Sigmoid colon (tissue), 7 donors: ENCODE results near the gene DCDC1. TPM values are rescaled to one million over a fixed set of nuclear protein-coding genes. Genes with fewer than 3 reads are reported as not detected.

Source experiments
- DNase-seq: peaks from one replicate; pipeline ENCODE4 v3.0.0-alpha.2; 2019
- H3K27ac ChIP-seq, 4 donors: fragments of 200-600 bp; sonication (generic); one replicate each; pipeline ENCODE4 v1.5.1; 2016 to 2019; ENCODE audit warnings: mild to moderate bottlenecking in 1 of 4
- H3K27me3 ChIP-seq, 3 donors: fragments of 200-600 bp; sonication (generic); one replicate each; pipeline ENCODE4 v1.5.1; 2019; ENCODE audit warnings: mild to moderate bottlenecking in 1 of 3
- H3K36me3 ChIP-seq, 4 donors: fragments of 200-600 bp; sonication (generic); one replicate each; pipeline ENCODE4 v1.5.1; 2016 to 2019
- H3K4me1 ChIP-seq, 4 donors: fragments of 200-600 bp; sonication (generic); one replicate each; pipeline ENCODE4 v1.5.1; 2017 to 2019
- H3K4me3 ChIP-seq, 4 donors: fragments of 200-600 bp; sonication (generic); one replicate each; pipeline ENCODE4 v1.5.1; 2017 to 2019; ENCODE audit warnings: mild to moderate bottlenecking in 2 of 4, moderate library complexity in 1 of 4
- H3K9me3 ChIP-seq, 4 donors: fragments of 200-600 bp in 3 of 4; sonication (generic) in 3 of 4; one replicate each; pipeline versions ENCODE4 v1.5.1 to v1.6.1; 2013 to 2019
- CTCF ChIP-seq, 4 experiments: fragments of 450-650 bp in 3 of 4; fragments of 200-600 bp in 1 of 4; IDR thresholded peaks; one replicate each; pipeline ENCODE4 v1.5.1; 2016 to 2019; ENCODE audit warnings: antibody characterized with exemption in 4 of 4, mild to moderate bottlenecking in 3 of 4, moderate library complexity in 2 of 4
- EP300 ChIP-seq, 4 donors: sonication (generic); formaldehyde crosslinking; IDR thresholded peaks; one replicate each; pipeline ENCODE4 v1.6.1; 2017; ENCODE audit warnings: antibody characterized with exemption in 4 of 4
- POLR2A ChIP-seq, 2 donors: fragments of 450-650 bp; IDR thresholded peaks; one replicate each; pipeline ENCODE4 v1.6.1; 2016; ENCODE audit warnings: antibody characterized with exemption in 2 of 2, mild to moderate bottlenecking in 2 of 2, moderate library complexity in 2 of 2
- POLR2AphosphoS5 ChIP-seq, 4 donors: sonication (generic); formaldehyde crosslinking; IDR thresholded peaks; one replicate each; pipeline ENCODE4 v1.6.1; 2017; ENCODE audit warnings: antibody characterized with exemption in 4 of 4
- WGBS, 2 donors: extraction: QIAGEN DNeasy Blood & Tissue Kit; methylation state at CpG; one replicate each; pipeline ENCODE4 v1.1.7; 2013; 5-methylcytosine and 5-hydroxymethylcytosine counted together
- intact Hi-C: fragments of 100-400 bp; cut with DNase I; formaldehyde crosslinking; loops from one replicate; pipeline ENCODE4 v1.15.1; 2023
- polyA plus RNA-seq, 3 donors: library from polyadenylated mRNA; stranded (reverse); fragments of 200-250 nt; gene quantifications; one replicate each; pipeline ENCODE4 v1.2.3, GENCODE V29; 2013
- total RNA-seq, 4 donors: library from RNA; depleted of rRNA; stranded (reverse); fragments of >200 nt; gene quantifications; one replicate each; pipeline ENCODE4 v1.1.0, GENCODE V29; 2016
- donor health status: healthy with polysubstance abuse.
- donor health status: Bipolar disorder and iron deficiency.
- donor health status: healthy.

The DCDC1 gene
- total and polyA plus RNA-seq, 7 donors = 0.06 to 1.1 (median 0.30) TPM; not detected in 3

GRCh38 chr11:31361743-31362142 lies 7.8 kb downstream of the DCDC1 start:
- H3K36me3 ChIP-seq = no peaks in the 10 kb centered on the region
- no peak for TF ChIP-seq POLR2A (IDR thresholded peaks at IDR 0.05)
- TF ChIP-seq POLR2AphosphoS5 (IDR thresholded peaks at IDR 0.05) = no peak
- no peak for TF ChIP-seq EP300 (IDR thresholded peaks at IDR 0.05)
- no peak for TF ChIP-seq CTCF (IDR thresholded peaks at IDR 0.05)
- DNase-seq = no peak
- H3K9me3 ChIP-seq = no peaks in the 10 kb centered on the region
- H3K4me3 ChIP-seq = no peak overlapping the region
- intact Hi-C loops = no loop called here
- no peak overlapping the region for H3K27ac ChIP-seq
- H3K4me1 ChIP-seq = no peaks in the 10 kb centered on the region
- no peaks in the 10 kb centered on the region for H3K27me3 ChIP-seq
- WGBS, 2 donors = 84 to 85% methylated on average over 4 of the region's 4 CpGs

- Histone ChIP-seq H3K4me3 (no peak overlapping the region), H3K9me3 (no peaks in the 10 kb centered on the region), H3K27me3 (no peaks in the 10 kb centered on the region), H3K36me3 (no peaks in the 10 kb centered on the region), H3K27ac (no peak overlapping the region), H3K4me1 (no peaks in the 10 kb centered on the region)
- TF ChIP-seq CTCF (IDR thresholded peaks at IDR 0.05) (no peak), POLR2A (IDR thresholded peaks at IDR 0.05) (no peak), EP300 (IDR thresholded peaks at IDR 0.05) (no peak), POLR2AphosphoS5 (IDR thresholded peaks at IDR 0.05) (no peak)
- DNase-seq = no peak
- intact Hi-C loops = no loop called here
- WGBS, 2 donors = 77 to 87% methylated on average over 5 of the region's 5 CpGs
These were observed 13.7 kb downstream of the DCDC1 start for GRCh38 chr11:31355817-31356216.

GRCh38 chr11:31355131-31355530 lies 14.4 kb downstream of the DCDC1 start:
- Histone ChIP-seq H3K27ac (no peak overlapping the region), H3K4me1 (no peaks in the 10 kb centered on the region), H3K36me3 (no peaks in the 10 kb centered on the region), H3K9me3 (no peaks in the 10 kb centered on the region), H3K4me3 (no peak overlapping the region), H3K27me3 (no peaks in the 10 kb centered on the region)
- no peak for DNase-seq
- intact Hi-C loops = no loop called here
- TF ChIP-seq EP300 (IDR thresholded peaks at IDR 0.05) (no peak), POLR2A (IDR thresholded peaks at IDR 0.05) (no peak), POLR2AphosphoS5 (IDR thresholded peaks at IDR 0.05) (no peak), CTCF (IDR thresholded peaks at IDR 0.05) (no peak)
- WGBS, 2 donors = 66 to 69% methylated on average over 2 of the region's 2 CpGs

GRCh38 chr11:31351168-31351567 lies 18.4 kb downstream of the DCDC1 start:
- intact Hi-C loops = no loop called here
- DNase-seq = no peak
- H3K4me3 ChIP-seq = no peak overlapping the region
- no peaks in the 10 kb centered on the region for H3K4me1 ChIP-seq
- H3K27me3 ChIP-seq = no peaks in the 10 kb centered on the region
- no peak for TF ChIP-seq CTCF (IDR thresholded peaks at IDR 0.05)
- TF ChIP-seq POLR2AphosphoS5 (IDR thresholded peaks at IDR 0.05) = no peak
- TF ChIP-seq EP300 (IDR thresholded peaks at IDR 0.05) = no peak
- no peak for TF ChIP-seq POLR2A (IDR thresholded peaks at IDR 0.05)
- H3K9me3 ChIP-seq = no peaks in the 10 kb centered on the region
- no peak overlapping the region for H3K27ac ChIP-seq
- H3K36me3 ChIP-seq = no peaks in the 10 kb centered on the region

- intact Hi-C loops = no loop called here
- Histone ChIP-seq H3K27ac (no peak overlapping the region), H3K9me3 (no peaks in the 10 kb centered on the region), H3K36me3 (no peaks in the 10 kb centered on the region), H3K27me3 (no peaks in the 10 kb centered on the region), H3K4me3 (no peak overlapping the region), H3K4me1 (no peaks in the 10 kb centered on the region)
- TF ChIP-seq EP300 (IDR thresholded peaks at IDR 0.05) = no peak
- no peak for TF ChIP-seq CTCF (IDR thresholded peaks at IDR 0.05)
- no peak for TF ChIP-seq POLR2AphosphoS5 (IDR thresholded peaks at IDR 0.05)
- TF ChIP-seq POLR2A (IDR thresholded peaks at IDR 0.05) = no peak
- WGBS, 2 donors = 78 to 86% methylated on average over 5 of the region's 5 CpGs
- DNase-seq = no peak
These were observed 28.5 kb downstream of the DCDC1 start for GRCh38 chr11:31340903-31341572.
